Liver (tissue), 9 donors: Measurements from ENCODE around the gene FPR1. TPM values are rescaled to one million over a fixed set of nuclear protein-coding genes. Genes with fewer than 3 reads are reported as not detected.

Source experiments
- DNase-seq: peaks from one replicate; pipeline ENCODE4 v3.0.0-alpha.2; 2017; ENCODE audit warnings: low spot score
- H3K27ac ChIP-seq, 2 donors: one replicate each; pipeline ENCODE4 v1.7.0; 2013; ENCODE audit warnings: inconsistent platforms in 2 of 2, low read length in 2 of 2, control low read depth in 1 of 2, low read depth in 1 of 2, mild to moderate bottlenecking in 1 of 2
- H3K27me3 ChIP-seq, 4 donors: one replicate each; pipeline versions ENCODE4 v1.6.1 to v1.7.0; 2013; ENCODE audit warnings: low read length in 3 of 4, inconsistent platforms in 1 of 4, mild to moderate bottlenecking in 1 of 4, moderate library complexity in 1 of 4; ENCODE audit not compliant: control insufficient read depth in 4 of 4, insufficient read depth in 4 of 4
- H3K36me3 ChIP-seq, 4 donors: one replicate each; pipeline versions ENCODE4 v1.6.1 to v1.7.0; 2013; ENCODE audit warnings: low read length in 3 of 4, mild to moderate bottlenecking in 3 of 4, low read depth in 1 of 4, moderate library complexity in 1 of 4; ENCODE audit not compliant: control insufficient read depth in 4 of 4, insufficient read depth in 3 of 4
- H3K4me1 ChIP-seq, 4 donors: one replicate each; pipeline versions ENCODE4 v1.6.1 to v1.7.0; 2013; ENCODE audit warnings: low read length in 3 of 4, mild to moderate bottlenecking in 3 of 4, moderate library complexity in 1 of 4; ENCODE audit not compliant: control insufficient read depth in 4 of 4, insufficient read depth in 4 of 4
- H3K4me3 ChIP-seq, 3 donors: one replicate each; pipeline versions ENCODE4 v1.6.1 to v1.7.0; 2013; ENCODE audit warnings: low read length in 3 of 3, control low read depth in 1 of 3, low read depth in 1 of 3, mild to moderate bottlenecking in 1 of 3
- H3K9ac ChIP-seq, 2 donors: one replicate each; pipeline ENCODE4 v1.7.0; 2013; ENCODE audit warnings: low read length in 2 of 2, mild to moderate bottlenecking in 2 of 2, moderate library complexity in 2 of 2, control low read depth in 1 of 2, low read depth in 1 of 2
- H3K9me3 ChIP-seq, 4 donors: one replicate each; pipeline versions ENCODE4 v1.6.1 to v1.7.0; 2013; ENCODE audit warnings: low read length in 3 of 4; ENCODE audit not compliant: control insufficient read depth in 4 of 4
- ATF3 ChIP-seq: IDR thresholded peaks from 2 replicates; pipeline ENCODE4 v1.6.1; 2016; ENCODE audit warnings: antibody characterized with exemption
- EGR1 ChIP-seq, 2 donors: IDR thresholded peaks; 2 replicates each; pipeline ENCODE4 v1.6.1; 2016 to 2018; ENCODE audit warnings: antibody characterized with exemption in 2 of 2, low read depth in 2 of 2
- FOXA1 ChIP-seq: IDR thresholded peaks from 2 replicates; pipeline ENCODE4 v1.6.1; 2016; ENCODE audit warnings: antibody characterized with exemption
- FOXA2 ChIP-seq: IDR thresholded peaks from 2 replicates; pipeline ENCODE4 v1.6.1; 2016; ENCODE audit warnings: antibody characterized with exemption
- GABPA ChIP-seq, 2 donors: IDR thresholded peaks in 1 of 2; conservative IDR thresholded peaks in 1 of 2; 2 replicates each; pipeline ENCODE4 v1.6.1; 2016; ENCODE audit warnings: antibody characterized with exemption in 2 of 2, mild to moderate bottlenecking in 1 of 2, moderate library complexity in 1 of 2
- HNF4A ChIP-seq, 2 donors: conservative IDR thresholded peaks; 2 replicates each; pipeline ENCODE4 v1.6.1; 2016; ENCODE audit warnings: antibody characterized with exemption in 2 of 2, mild to moderate bottlenecking in 2 of 2
- HNF4G ChIP-seq: IDR thresholded peaks from 2 replicates; pipeline ENCODE4 v1.6.1; 2016; ENCODE audit warnings: antibody characterized with exemption
- JUND ChIP-seq, 2 donors: IDR thresholded peaks; 2 replicates each; pipeline ENCODE4 v1.6.1; 2016; ENCODE audit warnings: antibody characterized with exemption in 2 of 2
- MAX ChIP-seq: IDR thresholded peaks from 2 replicates; pipeline ENCODE4 v1.6.1; 2016; ENCODE audit warnings: antibody characterized with exemption
- NR2F2 ChIP-seq: IDR thresholded peaks from 2 replicates; pipeline ENCODE4 v1.6.1; 2016; ENCODE audit warnings: antibody characterized with exemption
- RAD21 ChIP-seq, 2 donors: IDR thresholded peaks; 2 replicates each; pipeline ENCODE4 v1.6.1; 2016; ENCODE audit warnings: antibody characterized with exemption in 2 of 2, mild to moderate bottlenecking in 2 of 2
- RXRA ChIP-seq, 2 donors: IDR thresholded peaks; 2 replicates each; pipeline ENCODE4 v1.6.1; 2017 to 2018; ENCODE audit warnings: antibody characterized with exemption in 2 of 2, mild to moderate bottlenecking in 1 of 2
- TAF1 ChIP-seq: conservative IDR thresholded peaks from 2 replicates; pipeline ENCODE4 v1.6.1; 2016; ENCODE audit warnings: antibody characterized with exemption, mild to moderate bottlenecking
- YY1 ChIP-seq: IDR thresholded peaks from 2 replicates; pipeline ENCODE4 v1.6.1; 2016; ENCODE audit warnings: antibody characterized with exemption, mild to moderate bottlenecking
- WGBS: extraction: QIAGEN DNeasy Blood & Tissue Kit; methylation state at CpG from one replicate; pipeline ENCODE4 v1.1.7; 2013; 5-methylcytosine and 5-hydroxymethylcytosine counted together
- polyA plus RNA-seq, 2 donors: library from polyadenylated mRNA; stranded (reverse) in 1 of 2; unstranded in 1 of 2; fragments of 200-250 nt in 1 of 2; fragments of >200 nt in 1 of 2; fragmentation: Nextera tagmentation in 1 of 2; extraction: Ambion mirVana in 1 of 2; gene quantifications; one replicate each; pipeline versions ENCODE4 v1.2.1 to v1.2.3, GENCODE V29; 2013 to 2015
- total RNA-seq, 2 donors: library from RNA; depleted of rRNA; stranded (reverse); fragments of >200 nt; gene quantifications; one replicate each; pipeline ENCODE4 v1.2.3, GENCODE V29; 2014
- TF ChIP-seq, protein P1 (sequence below): IDR thresholded peaks from 2 replicates; pipeline ENCODE4 v1.6.1; 2016; ENCODE audit warnings: antibody characterized with exemption
- TF ChIP-seq, protein P2 (sequence below): IDR thresholded peaks from 2 replicates; pipeline ENCODE4 v1.6.1; 2016; ENCODE audit warnings: antibody characterized with exemption, mild to moderate bottlenecking
- TF ChIP-seq, protein P3 (sequence below): fragments of 150-350 bp; IDR thresholded peaks from 2 replicates; pipeline ENCODE4 v1.5.1; 2017; ENCODE audit warnings: improper control_type of control experiment, low read depth, low read length; ENCODE audit not compliant: missing input control
- donor health status: healthy.
- donor health status: healthy.
- donor health status: healthy.
- donor health status: healthy.
- donor health status: healthy.

FPR1 gene
- total and polyA plus RNA-seq, 4 donors: 2.7 to 17.0 (median 8.1) TPM

GRCh38 chr19:51709575-51709974, 42.1 kb downstream of the FPR1 start:
- no peak for DNase-seq
- WGBS: 73% methylated on average over 6 of the region's 6 CpGs

More at GRCh38 chr19:51709575-51709974, 42.1 kb downstream of the FPR1 start:
- no peaks in the 10 kb centered on the region for H3K9me3 ChIP-seq
- TF ChIP-seq HNF4G: no peak
- no peak for TF ChIP-seq TAF1
- TF ChIP-seq RXRA (IDR thresholded peaks at IDR 0.05): no peak
- TF ChIP-seq, protein P1, sequence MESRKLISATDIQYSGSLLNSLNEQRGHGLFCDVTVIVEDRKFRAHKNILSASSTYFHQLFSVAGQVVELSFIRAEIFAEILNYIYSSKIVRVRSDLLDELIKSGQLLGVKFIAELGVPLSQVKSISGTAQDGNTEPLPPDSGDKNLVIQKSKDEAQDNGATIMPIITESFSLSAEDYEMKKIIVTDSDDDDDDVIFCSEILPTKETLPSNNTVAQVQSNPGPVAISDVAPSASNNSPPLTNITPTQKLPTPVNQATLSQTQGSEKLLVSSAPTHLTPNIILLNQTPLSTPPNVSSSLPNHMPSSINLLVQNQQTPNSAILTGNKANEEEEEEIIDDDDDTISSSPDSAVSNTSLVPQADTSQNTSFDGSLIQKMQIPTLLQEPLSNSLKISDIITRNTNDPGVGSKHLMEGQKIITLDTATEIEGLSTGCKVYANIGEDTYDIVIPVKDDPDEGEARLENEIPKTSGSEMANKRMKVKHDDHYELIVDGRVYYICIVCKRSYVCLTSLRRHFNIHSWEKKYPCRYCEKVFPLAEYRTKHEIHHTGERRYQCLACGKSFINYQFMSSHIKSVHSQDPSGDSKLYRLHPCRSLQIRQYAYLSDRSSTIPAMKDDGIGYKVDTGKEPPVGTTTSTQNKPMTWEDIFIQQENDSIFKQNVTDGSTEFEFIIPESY: no peak
- TF ChIP-seq, protein P2, sequence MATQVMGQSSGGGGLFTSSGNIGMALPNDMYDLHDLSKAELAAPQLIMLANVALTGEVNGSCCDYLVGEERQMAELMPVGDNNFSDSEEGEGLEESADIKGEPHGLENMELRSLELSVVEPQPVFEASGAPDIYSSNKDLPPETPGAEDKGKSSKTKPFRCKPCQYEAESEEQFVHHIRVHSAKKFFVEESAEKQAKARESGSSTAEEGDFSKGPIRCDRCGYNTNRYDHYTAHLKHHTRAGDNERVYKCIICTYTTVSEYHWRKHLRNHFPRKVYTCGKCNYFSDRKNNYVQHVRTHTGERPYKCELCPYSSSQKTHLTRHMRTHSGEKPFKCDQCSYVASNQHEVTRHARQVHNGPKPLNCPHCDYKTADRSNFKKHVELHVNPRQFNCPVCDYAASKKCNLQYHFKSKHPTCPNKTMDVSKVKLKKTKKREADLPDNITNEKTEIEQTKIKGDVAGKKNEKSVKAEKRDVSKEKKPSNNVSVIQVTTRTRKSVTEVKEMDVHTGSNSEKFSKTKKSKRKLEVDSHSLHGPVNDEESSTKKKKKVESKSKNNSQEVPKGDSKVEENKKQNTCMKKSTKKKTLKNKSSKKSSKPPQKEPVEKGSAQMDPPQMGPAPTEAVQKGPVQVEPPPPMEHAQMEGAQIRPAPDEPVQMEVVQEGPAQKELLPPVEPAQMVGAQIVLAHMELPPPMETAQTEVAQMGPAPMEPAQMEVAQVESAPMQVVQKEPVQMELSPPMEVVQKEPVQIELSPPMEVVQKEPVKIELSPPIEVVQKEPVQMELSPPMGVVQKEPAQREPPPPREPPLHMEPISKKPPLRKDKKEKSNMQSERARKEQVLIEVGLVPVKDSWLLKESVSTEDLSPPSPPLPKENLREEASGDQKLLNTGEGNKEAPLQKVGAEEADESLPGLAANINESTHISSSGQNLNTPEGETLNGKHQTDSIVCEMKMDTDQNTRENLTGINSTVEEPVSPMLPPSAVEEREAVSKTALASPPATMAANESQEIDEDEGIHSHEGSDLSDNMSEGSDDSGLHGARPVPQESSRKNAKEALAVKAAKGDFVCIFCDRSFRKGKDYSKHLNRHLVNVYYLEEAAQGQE: no peak
- TF ChIP-seq YY1: no peak
- TF ChIP-seq FOXA1: no peak
- TF ChIP-seq FOXA2: no peak
- TF ChIP-seq GABPA (IDR thresholded peaks at IDR 0.05 in 1 of 2, conservative IDR thresholded peaks at IDR 0.05 in 1 of 2): no peak
- TF ChIP-seq NR2F2: no peak
- no peak for TF ChIP-seq JUND (IDR thresholded peaks at IDR 0.05)
- TF ChIP-seq ATF3: no peak
- no peak for TF ChIP-seq HNF4A (conservative IDR thresholded peaks at IDR 0.05)
- no peak for TF ChIP-seq RAD21 (IDR thresholded peaks at IDR 0.05)
- TF ChIP-seq EGR1 (IDR thresholded peaks at IDR 0.05; ENCODE audit: low read depth in 2 of 2): no peak
- no peak for TF ChIP-seq MAX
- TF ChIP-seq, protein P3, sequence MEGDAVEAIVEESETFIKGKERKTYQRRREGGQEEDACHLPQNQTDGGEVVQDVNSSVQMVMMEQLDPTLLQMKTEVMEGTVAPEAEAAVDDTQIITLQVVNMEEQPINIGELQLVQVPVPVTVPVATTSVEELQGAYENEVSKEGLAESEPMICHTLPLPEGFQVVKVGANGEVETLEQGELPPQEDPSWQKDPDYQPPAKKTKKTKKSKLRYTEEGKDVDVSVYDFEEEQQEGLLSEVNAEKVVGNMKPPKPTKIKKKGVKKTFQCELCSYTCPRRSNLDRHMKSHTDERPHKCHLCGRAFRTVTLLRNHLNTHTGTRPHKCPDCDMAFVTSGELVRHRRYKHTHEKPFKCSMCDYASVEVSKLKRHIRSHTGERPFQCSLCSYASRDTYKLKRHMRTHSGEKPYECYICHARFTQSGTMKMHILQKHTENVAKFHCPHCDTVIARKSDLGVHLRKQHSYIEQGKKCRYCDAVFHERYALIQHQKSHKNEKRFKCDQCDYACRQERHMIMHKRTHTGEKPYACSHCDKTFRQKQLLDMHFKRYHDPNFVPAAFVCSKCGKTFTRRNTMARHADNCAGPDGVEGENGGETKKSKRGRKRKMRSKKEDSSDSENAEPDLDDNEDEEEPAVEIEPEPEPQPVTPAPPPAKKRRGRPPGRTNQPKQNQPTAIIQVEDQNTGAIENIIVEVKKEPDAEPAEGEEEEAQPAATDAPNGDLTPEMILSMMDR: no peak
- no peaks in the 10 kb centered on the region for H3K4me1 ChIP-seq
- no peak overlapping the region for H3K27ac ChIP-seq
- no peak overlapping the region for H3K4me3 ChIP-seq
- no peaks in the 10 kb centered on the region for H3K27me3 ChIP-seq
- H3K36me3 ChIP-seq: no peaks in the 10 kb centered on the region
- no peak overlapping the region for H3K9ac ChIP-seq
